Heart right ventricle (tissue), 16 donors: ENCODE data around the gene CTNNAL1. TPM values are rescaled to one million over a fixed set of nuclear protein-coding genes. Genes with fewer than 3 reads are reported as not detected.

Experiments used
- ATAC-seq, 8 donors: fragments of 200-7000 bp; cut with Tn5 transposase; one replicate each; pipeline ENCODE4 v1.9.1; 2020; ENCODE audit warnings: mild to moderate bottlenecking in 8 of 8, moderate library complexity in 8 of 8, moderate number of reproducible peaks in 1 of 8
- DNase-seq, 2 donors: peaks; one replicate each; pipeline ENCODE4 v3.0.0-alpha.2; 2020
- H3K27ac ChIP-seq, 10 donors: fragments of 200-600 bp; sonication (generic) in 2 of 10; one replicate each; pipeline versions ENCODE4 v1.5.0 to v1.8.0; 2020 to 2022; ENCODE audit warnings: mild to moderate bottlenecking in 3 of 10
- H3K27me3 ChIP-seq, 7 donors: fragments of 200-600 bp; one replicate each; pipeline ENCODE4 v1.8.0; 2021 to 2022; ENCODE audit warnings: mild to moderate bottlenecking in 2 of 7
- H3K36me3 ChIP-seq, 9 donors: fragments of 200-600 bp; sonication (generic) in 1 of 9; one replicate each; pipeline versions ENCODE4 v1.5.0 to v1.8.0; 2020 to 2022; ENCODE audit warnings: mild to moderate bottlenecking in 2 of 9
- H3K4me1 ChIP-seq, 9 donors: fragments of 200-600 bp; sonication (generic) in 1 of 9; one replicate each; pipeline versions ENCODE4 v1.5.0 to v1.8.0; 2020 to 2022; ENCODE audit warnings: mild to moderate bottlenecking in 4 of 9
- H3K4me3 ChIP-seq, 10 donors: fragments of 200-600 bp; sonication (generic) in 2 of 10; one replicate each; pipeline versions ENCODE4 v1.5.0 to v1.8.0; 2020 to 2022; ENCODE audit warnings: mild to moderate bottlenecking in 7 of 10, moderate library complexity in 2 of 10
- H3K9me3 ChIP-seq, 11 donors: fragments of 200-600 bp in 10 of 11; sonication (generic) in 2 of 11; one replicate each; pipeline versions ENCODE4 v1.5.0 to v1.8.0; 2013 to 2022; ENCODE audit warnings: mild to moderate bottlenecking in 2 of 11, control low read depth in 1 of 11, moderate library complexity in 1 of 11
- CTCF ChIP-seq, 9 donors: fragments of 200-600 bp; sonication (generic) in 2 of 9; IDR thresholded peaks; one replicate each; pipeline versions ENCODE4 v1.5.0 to v1.8.0; 2021 to 2022; ENCODE audit warnings: antibody characterized with exemption in 9 of 9, mild to moderate bottlenecking in 5 of 9, moderate library complexity in 1 of 9
- WGBS, 2 donors: extraction: QIAGEN DNeasy Blood & Tissue Kit; methylation state at CpG; one replicate each; pipeline ENCODE4 v1.1.7; 2013; ENCODE audit warnings: inconsistent platforms in 1 of 2; 5-methylcytosine and 5-hydroxymethylcytosine counted together
- intact Hi-C, 10 donors: fragments of 100-400 bp; cut with DNase I; formaldehyde crosslinking; loops; one replicate each; pipeline versions ENCODE4 v1.11.1 to v1.14.2; 2022
- polyA plus RNA-seq, 2 donors: library from polyadenylated mRNA; stranded (reverse); fragments of 200-250 nt; gene quantifications; one replicate each; pipeline ENCODE4 v1.2.3, GENCODE V29; 2013
- total RNA-seq, 10 donors: library from RNA; stranded (reverse); fragmentation: NEBNext Ultra II Directional in 3 of 10; extraction: Animal tissue kit (Norgen Biotek cat#: 25700) in 3 of 10; gene quantifications; one replicate each; pipeline versions ENCODE4 v1.2.1 to v1.2.4, GENCODE V29; 2021 to 2023
- donor health status: Arrhythmogenic right ventricular cardiomyopathy.
- donor health status: ischemic (EF 13 %, LVEDD 7.1; RV severe dilation, severe dysfunction).
- donor health status: healthy with polysubstance abuse.
- donor health status: DM: no; HTN: yes; CAD: no.
- donor health status: DM: no; HTN: no; CAD: no.
- donor health status: ischemic (EF 25% LVEDD 6.9; RV normal size, moderate dysfunction).
- donor health status: ischemic (EF 25% LVEDD 5.7; RV mildly dilated, moderate dysfunction).
- donor health status: healthy.
- donor health status: DM: yes; HTN: yes; CAD: no.
- donor health status: Ischemic cardiomyopathy.
- donor health status: ischemic (EF 35%, LVEDD 5.7; RV mildly dilated, moderate dysfunction).
- donor health status: nonischemic (EF 11% LVEDD 7.7; RV severe dilation, severe dysfunction).
- donor health status: DM: yes; HTN: yes; CAD: no.
- donor health status: PGD.
- donor health status: ischemic (EF 29% LVEDD 5.4; RV normal size, mild dysfunction).
- donor health status: nonischemic (EF 23%, LVEDD 6.1; RV moderate dilation, normal function).

CTNNAL1 gene
- total and polyA plus RNA-seq, 12 donors = 42.7 to 115 (median 63.2) TPM

GRCh38 chr9:109020581-109021511 lies 7.5 kb upstream of the CTNNAL1 start:
- 80 to 82% methylated on average over 6 of the region's 6 CpGs for WGBS, 2 donors
- no peaks in the 10 kb centered on the region for H3K27me3 ChIP-seq
- no peak overlapping the region for H3K27ac ChIP-seq
- no peaks in the 10 kb centered on the region for H3K9me3 ChIP-seq
- intact Hi-C loops = no loop called here
- peaks cover 0 to 34% (median 6%) of the 10 kb centered on the region in 9 donors for H3K36me3 ChIP-seq
- DNase-seq (no peak), ATAC-seq (peak in 4 of 8 donors; percentile 20 to 61 (median 38))
- no peak overlapping the region for H3K4me3 ChIP-seq
- no peak for TF ChIP-seq CTCF (IDR thresholded peaks at IDR 0.05)
- peaks cover 0 to 45% (median 20%) of the 10 kb centered on the region in 9 donors for H3K4me1 ChIP-seq

GRCh38 chr9:109020113-109020512 lies 6.8 kb upstream of the CTNNAL1 start:
- no peaks in the 10 kb centered on the region for H3K9me3 ChIP-seq
- 91 to 96% methylated on average over 3 of the region's 3 CpGs for WGBS, 2 donors
- no peak overlapping the region for H3K27ac ChIP-seq
- ATAC-seq (no peak), DNase-seq (no peak)
- intact Hi-C loops = no loop called here
- TF ChIP-seq CTCF (IDR thresholded peaks at IDR 0.05) = no peak
- H3K4me3 ChIP-seq = no peak overlapping the region
- H3K36me3 ChIP-seq = peaks cover 0 to 31% (median 6%) of the 10 kb centered on the region in 9 donors
- H3K27me3 ChIP-seq = no peaks in the 10 kb centered on the region
- H3K4me1 ChIP-seq = peaks cover 0 to 40% (median 16%) of the 10 kb centered on the region in 9 donors

GRCh38 chr9:109019420-109019819 lies 6.1 kb upstream of the CTNNAL1 start:
- TF ChIP-seq CTCF (IDR thresholded peaks at IDR 0.05) = no peak
- Histone ChIP-seq H3K36me3 (peaks cover 0 to 27% (median 6%) of the 10 kb centered on the region in 9 donors), H3K4me1 (peaks cover 0 to 47% (median 19%) of the 10 kb centered on the region in 9 donors), H3K27ac (no peak overlapping the region), H3K9me3 (no peaks in the 10 kb centered on the region), H3K4me3 (no peak overlapping the region), H3K27me3 (no peaks in the 10 kb centered on the region)
- no peak for DNase-seq
- intact Hi-C loops = loop anchor here in 3 of 10 donors (10.0 kb wide), 2 partner anchors 55 to 95 kb away; partner anchors contain the start of gene TMEM245 (in 2 of the 3)
- ATAC-seq = no peak
- WGBS, 2 donors = 83 to 89% methylated on average over 3 of the region's 3 CpGs

- H3K4me1 ChIP-seq = peaks cover 0 to 47% (median 29%) of the 10 kb centered on the region in 9 donors
- no peak overlapping the region for H3K4me3 ChIP-seq
- H3K36me3 ChIP-seq = peaks cover 0 to 24% (median 6%) of the 10 kb centered on the region in 9 donors
- WGBS, 2 donors = 88 to 91% methylated on average over 6 of the region's 6 CpGs
- TF ChIP-seq CTCF (IDR thresholded peaks at IDR 0.05) = no peak
- ATAC-seq (no peak), DNase-seq (no peak)
- H3K9me3 ChIP-seq = no peaks in the 10 kb centered on the region
- H3K27me3 ChIP-seq = no peaks in the 10 kb centered on the region
- intact Hi-C loops = loop anchor here in 3 of 10 donors (10.0 kb wide), 2 partner anchors 53 to 97 kb away; partner anchors contain the start of gene TMEM245 (in 2 of the 3)
- peak overlapping the region in 1 of 10 donors; percentile 16 for H3K27ac ChIP-seq
Measured at GRCh38 chr9:109017493-109017892, 4.2 kb upstream of the CTNNAL1 start.
